Tibial artery (tissue), 4 donors: ENCODE data around the gene NPEPL1.

Source experiments
- DNase-seq, 2 donors: peaks; one replicate each; pipeline ENCODE4 v3.0.0-alpha.2; 2019
- H3K27ac ChIP-seq, 2 donors: fragments of 200-600 bp; sonication (generic) in 1 of 2; 1 replicate in 1 of 2; 2 replicates in 1 of 2; pipeline ENCODE4 v1.5.1; 2018 to 2019; ENCODE audit warnings: mild to moderate bottlenecking in 1 of 2
- H3K27me3 ChIP-seq, 2 donors: fragments of 200-600 bp; sonication (generic) in 1 of 2; one replicate each; pipeline versions ENCODE4 v1.5.1 to v1.6.0; 2016 to 2019
- H3K36me3 ChIP-seq, 3 donors: fragments of 200-600 bp; sonication (generic) in 2 of 3; one replicate each; pipeline ENCODE4 v1.5.1; 2016 to 2019; ENCODE audit warnings: mild to moderate bottlenecking in 2 of 3
- H3K4me1 ChIP-seq, 4 donors: fragments of 200-600 bp; sonication (generic) in 2 of 4; 1 replicate in 3 of 4; 2 replicates in 1 of 4; pipeline ENCODE4 v1.5.1; 2016 to 2019
- H3K4me3 ChIP-seq, 2 donors: fragments of 200-600 bp; sonication (generic) in 1 of 2; 1 replicate in 1 of 2; 2 replicates in 1 of 2; pipeline ENCODE4 v1.5.1; 2018 to 2019; ENCODE audit warnings: mild to moderate bottlenecking in 2 of 2
- H3K9me3 ChIP-seq, 3 donors: fragments of 200-600 bp; sonication (generic) in 1 of 3; one replicate each; pipeline ENCODE4 v1.5.1; 2016 to 2019
- intact Hi-C: fragments of 100-400 bp; cut with DNase I; formaldehyde crosslinking; loops from one replicate; pipeline ENCODE4 v1.15.0; 2023; ENCODE audit warnings: low total_unique reads
- TF ChIP-seq, protein P1 (sequence below), 2 experiments: fragments of 200-600 bp in 1 of 2; fragments of 450-650 bp in 1 of 2; IDR thresholded peaks; one replicate each; pipeline ENCODE4 v1.5.1; 2017 to 2019; ENCODE audit warnings: antibody characterized with exemption in 2 of 2, mild to moderate bottlenecking in 1 of 2, moderate library complexity in 1 of 2

NPEPL1 gene

DNA sequence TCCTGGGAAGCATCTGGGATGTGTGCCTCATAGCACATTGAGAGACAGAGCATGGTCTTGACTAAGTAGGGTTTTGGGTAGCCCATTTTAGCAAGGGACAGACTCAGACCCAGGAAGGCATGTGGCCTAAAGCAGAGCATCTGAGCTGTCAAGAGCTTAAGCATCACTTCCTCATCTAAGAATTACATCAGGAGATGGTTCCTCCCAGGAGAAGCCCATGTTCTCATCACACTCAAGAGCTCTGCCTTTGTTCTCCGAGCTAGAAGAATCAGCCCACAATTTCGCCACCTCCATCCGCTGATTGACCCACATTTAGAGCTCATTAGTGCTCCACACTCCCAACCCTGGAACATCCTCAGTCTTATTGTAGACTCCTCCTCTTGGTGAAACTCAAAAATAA is 68.3 kb downstream of the NPEPL1 start:
- TF ChIP-seq, protein P1, sequence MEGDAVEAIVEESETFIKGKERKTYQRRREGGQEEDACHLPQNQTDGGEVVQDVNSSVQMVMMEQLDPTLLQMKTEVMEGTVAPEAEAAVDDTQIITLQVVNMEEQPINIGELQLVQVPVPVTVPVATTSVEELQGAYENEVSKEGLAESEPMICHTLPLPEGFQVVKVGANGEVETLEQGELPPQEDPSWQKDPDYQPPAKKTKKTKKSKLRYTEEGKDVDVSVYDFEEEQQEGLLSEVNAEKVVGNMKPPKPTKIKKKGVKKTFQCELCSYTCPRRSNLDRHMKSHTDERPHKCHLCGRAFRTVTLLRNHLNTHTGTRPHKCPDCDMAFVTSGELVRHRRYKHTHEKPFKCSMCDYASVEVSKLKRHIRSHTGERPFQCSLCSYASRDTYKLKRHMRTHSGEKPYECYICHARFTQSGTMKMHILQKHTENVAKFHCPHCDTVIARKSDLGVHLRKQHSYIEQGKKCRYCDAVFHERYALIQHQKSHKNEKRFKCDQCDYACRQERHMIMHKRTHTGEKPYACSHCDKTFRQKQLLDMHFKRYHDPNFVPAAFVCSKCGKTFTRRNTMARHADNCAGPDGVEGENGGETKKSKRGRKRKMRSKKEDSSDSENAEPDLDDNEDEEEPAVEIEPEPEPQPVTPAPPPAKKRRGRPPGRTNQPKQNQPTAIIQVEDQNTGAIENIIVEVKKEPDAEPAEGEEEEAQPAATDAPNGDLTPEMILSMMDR (IDR thresholded peaks at IDR 0.05) = no peak
- H3K4me1 ChIP-seq = no peaks in the 10 kb centered on the region
- peaks cover 0 to 11% of the 10 kb centered on the region in 2 donors for H3K27me3 ChIP-seq
- DNase-seq = no peak
- H3K9me3 ChIP-seq = no peaks in the 10 kb centered on the region
- intact Hi-C loops = no loop called here
- no peaks in the 10 kb centered on the region for H3K36me3 ChIP-seq
- H3K4me3 ChIP-seq = no peak overlapping the region
- H3K27ac ChIP-seq = no peak overlapping the region

DNA sequence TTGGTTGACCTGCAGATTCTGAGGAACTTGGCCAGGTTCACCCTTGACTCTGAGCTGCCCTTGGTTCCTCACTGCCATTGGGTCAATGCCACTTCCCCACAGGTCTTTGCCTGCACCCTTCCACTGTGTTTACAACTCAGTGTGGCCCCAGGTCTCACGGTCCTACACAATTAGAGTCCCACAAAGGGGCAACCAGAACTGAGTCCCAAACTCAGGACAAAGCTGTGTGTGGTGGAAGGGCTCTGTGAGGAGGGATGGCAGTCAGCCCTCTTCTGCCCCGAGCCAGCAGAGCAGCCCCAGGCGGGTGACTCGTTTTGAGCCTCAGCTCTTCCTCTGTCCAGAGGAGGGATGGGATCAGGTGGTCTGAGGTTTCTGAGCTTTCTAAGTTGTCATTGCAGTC is 69.5 kb downstream of the NPEPL1 start:
- Histone ChIP-seq H3K27me3 (peaks cover 0 to 10% of the 10 kb centered on the region in 2 donors), H3K4me3 (no peak overlapping the region), H3K9me3 (no peaks in the 10 kb centered on the region), H3K36me3 (no peaks in the 10 kb centered on the region), H3K4me1 (no peaks in the 10 kb centered on the region), H3K27ac (no peak overlapping the region)
- TF ChIP-seq, protein P1 (IDR thresholded peaks at IDR 0.05) = no peak
- DNase-seq = no peak
- intact Hi-C loops = no loop called here

DNA sequence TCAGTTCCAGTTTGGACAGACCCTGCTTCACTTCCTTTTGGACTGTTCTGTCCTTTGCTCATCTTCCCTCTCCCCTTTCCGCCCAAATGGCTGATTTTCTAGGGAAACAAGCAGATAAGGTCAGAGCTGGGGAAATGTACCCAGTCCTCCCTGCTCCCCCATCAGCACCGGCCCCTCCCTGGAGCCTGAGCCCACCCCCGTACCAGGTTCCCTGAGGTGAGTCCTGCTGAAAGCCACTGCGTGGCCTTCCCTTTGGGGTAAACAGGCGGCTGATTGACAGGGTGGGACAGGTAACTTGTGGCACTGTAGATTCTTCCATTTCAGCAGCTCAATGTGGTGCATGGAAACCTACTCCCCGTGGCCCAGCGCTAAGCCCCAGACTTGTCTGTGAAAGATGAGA is 70.5 kb downstream of the NPEPL1 start:
- H3K4me3 ChIP-seq = no peak overlapping the region
- no peaks in the 10 kb centered on the region for H3K9me3 ChIP-seq
- TF ChIP-seq, protein P1 (IDR thresholded peaks at IDR 0.05) = no peak
- H3K27ac ChIP-seq = no peak overlapping the region
- no peaks in the 10 kb centered on the region for H3K4me1 ChIP-seq
- peaks cover 0 to 10% of the 10 kb centered on the region in 2 donors for H3K27me3 ChIP-seq
- DNase-seq = no peak
- intact Hi-C loops = no loop called here
- no peaks in the 10 kb centered on the region for H3K36me3 ChIP-seq
